Ovary (tissue), 9 donors: Measurements from ENCODE around the gene PACS2. TPM values are rescaled to one million over a fixed set of nuclear protein-coding genes. Genes with fewer than 3 reads are reported as not detected.

Experiments used
- DNase-seq, 5 donors: peaks; one replicate each; pipeline ENCODE4 v3.0.0-alpha.2; 2019 to 2020
- H3K27ac ChIP-seq, 2 donors: fragments of 200-600 bp; one replicate each; pipeline versions ENCODE4 v1.5.1 to v1.8.0; 2019 to 2022
- H3K27me3 ChIP-seq: fragments of 200-600 bp; one replicate; pipeline ENCODE4 v1.8.0; 2022
- H3K36me3 ChIP-seq: fragments of 200-600 bp; sonication (generic); one replicate; pipeline ENCODE4 v1.5.1; 2019
- H3K4me1 ChIP-seq: one replicate; pipeline ENCODE4 v1.8.1; 2013; ENCODE audit warnings: mild to moderate bottlenecking, moderate library complexity; ENCODE audit not compliant: insufficient read depth
- H3K4me3 ChIP-seq: fragments of 200-600 bp; sonication (generic); one replicate; pipeline ENCODE4 v1.5.1; 2017
- H3K9me3 ChIP-seq, 2 donors: fragments of 200-600 bp in 1 of 2; sonication (generic) in 1 of 2; one replicate each; pipeline versions ENCODE4 v1.5.1 to v1.8.1; 2013 to 2019; ENCODE audit warnings: mild to moderate bottlenecking in 1 of 2, moderate library complexity in 1 of 2
- CTCF ChIP-seq, 3 donors: fragments of 450-650 bp in 2 of 3; fragments of 200-600 bp in 1 of 3; IDR thresholded peaks; one replicate each; pipeline versions ENCODE4 v1.5.1 to v1.8.0; 2016 to 2022; ENCODE audit warnings: antibody characterized with exemption in 3 of 3, mild to moderate bottlenecking in 1 of 3
- EP300 ChIP-seq: sonication (generic); formaldehyde crosslinking; IDR thresholded peaks from one replicate; pipeline ENCODE4 v1.6.1; 2017; ENCODE audit warnings: antibody characterized with exemption
- POLR2A ChIP-seq: fragments of 450-650 bp; IDR thresholded peaks from one replicate; pipeline ENCODE4 v1.6.1; 2017; ENCODE audit warnings: antibody characterized with exemption, mild to moderate bottlenecking, moderate library complexity
- WGBS, 3 donors: extraction: QIAGEN DNeasy Blood & Tissue Kit in 1 of 3; methylation state at CpG; one replicate each; pipeline versions ENCODE4 v1.1.5 to v1.1.7; 2013 to 2017; 5-methylcytosine and 5-hydroxymethylcytosine counted together
- intact Hi-C, 4 donors: fragments of 100-400 bp; cut with DNase I; formaldehyde crosslinking; loops; one replicate each; pipeline versions ENCODE4 v1.11.0 to v1.15.1; 2022 to 2023
- polyA plus RNA-seq, 2 donors: library from polyadenylated mRNA; stranded (reverse); fragments of 200-250 nt in 1 of 2; fragments of 350-450 nt in 1 of 2; fragmentation: Illumina TruSeq in 1 of 2; extraction: RNeasy Lipid Tissue Mini Kit (QIAGEN cat#74804) in 1 of 2; gene quantifications; one replicate each; pipeline ENCODE4 v1.2.3, GENCODE V29; 2013 to 2014
- total RNA-seq, 7 donors: library from RNA; depleted of rRNA in 2 of 7; stranded (reverse); fragments of >200 nt in 2 of 7; fragmentation: NEBNext Ultra II Directional in 3 of 7; extraction: Animal tissue kit (Norgen Biotek cat#: 25700) in 3 of 7; gene quantifications; one replicate each; pipeline versions ENCODE4 v1.1.0 to v1.2.4, GENCODE V29; 2016 to 2023
- donor health status: DM: no; HTN: no; CAD: no; lungs with moderate emphysema.
- donor health status: DM: no; HTN: no; CAD: no.
- donor health status: Bipolar disorder and iron deficiency.
- donor health status: DM: yes; HTN: yes; CAD: no.
- donor health status: DM: no; HTN: no; CAD: no.
- donor health status: DM: yes; HTN: yes; CAD: no.

PACS2 gene
- total and polyA plus RNA-seq, 9 donors = 21.2 to 91.9 (median 60.6) TPM

GRCh38 chr14:105351410-105351809 is 36.9 kb downstream of the PACS2 start:
- no peak overlapping the region for H3K27ac ChIP-seq
- no peak overlapping the region for H3K4me3 ChIP-seq
- TF ChIP-seq EP300 (no peak), CTCF (IDR thresholded peaks at IDR 0.05) (no peak), POLR2A (no peak)
- 78 to 87% (median 84%) methylated on average over 3 of the region's 3 CpGs for WGBS, 3 donors
- DNase-seq = no peak
- no peaks in the 10 kb centered on the region for H3K9me3 ChIP-seq
- intact Hi-C loops = loop anchor here in 3 of 4 donors (5.0 kb wide), 1 partner anchor 149 kb away; no protein-coding TSS in a partner anchor
- no peaks in the 10 kb centered on the region for H3K4me1 ChIP-seq
- no peaks in the 10 kb centered on the region for H3K36me3 ChIP-seq
- no peaks in the 10 kb centered on the region for H3K27me3 ChIP-seq

GRCh38 chr14:105351920-105352851 is 37.6 kb downstream of the PACS2 start:
- no peaks in the 10 kb centered on the region for H3K9me3 ChIP-seq
- H3K36me3 ChIP-seq = no peaks in the 10 kb centered on the region
- DNase-seq = peak; percentile 66 to 86 (median 81)
- H3K27ac ChIP-seq = no peak overlapping the region
- intact Hi-C loops = loop anchor here in 3 of 4 donors (2.0 to 5.0 kb wide), 2 partner anchors 51 to 150 kb away; partner anchors contain the start of gene BRF1 (in 1 of the 3)
- H3K4me1 ChIP-seq = no peaks in the 10 kb centered on the region
- no peak overlapping the region for H3K4me3 ChIP-seq
- TF ChIP-seq CTCF (IDR thresholded peaks at IDR 0.05) (peak; percentile 51 to 67 (median 58)), EP300 (no peak), POLR2A (no peak)
- no peaks in the 10 kb centered on the region for H3K27me3 ChIP-seq
- WGBS, 3 donors = 66 to 71% (median 67%) methylated on average over 25 to 26 of the region's 26 CpGs

- no peaks in the 10 kb centered on the region for H3K4me1 ChIP-seq
- no peak overlapping the region for H3K27ac ChIP-seq
- intact Hi-C loops = loop anchor here in 3 of 4 donors (2.0 to 5.0 kb wide), 2 partner anchors 52 to 151 kb away; partner anchors contain the start of gene BRF1 (in 1 of the 3)
- no peak for TF ChIP-seq EP300
- no peak for TF ChIP-seq POLR2A
- TF ChIP-seq CTCF (IDR thresholded peaks at IDR 0.05) = no peak
- 88 to 94% (median 89%) methylated on average over 1 to 10 of the region's 10 CpGs for WGBS, 3 donors
- no peaks in the 10 kb centered on the region for H3K27me3 ChIP-seq
- DNase-seq = no peak
- no peaks in the 10 kb centered on the region for H3K9me3 ChIP-seq
- H3K4me3 ChIP-seq = no peak overlapping the region
- no peaks in the 10 kb centered on the region for H3K36me3 ChIP-seq
Measured at GRCh38 chr14:105353136-105353535, 38.6 kb downstream of the PACS2 start.

- no peak for TF ChIP-seq CTCF (IDR thresholded peaks at IDR 0.05)
- no peak for TF ChIP-seq POLR2A
- TF ChIP-seq EP300 = no peak
Measured at GRCh38 chr14:105354541-105354940, 40.0 kb downstream of the PACS2 start.

More at GRCh38 chr14:105354541-105354940, 40.0 kb downstream of the PACS2 start:
- DNase-seq = peak in 1 of 5 donors; percentile 15
- Histone ChIP-seq H3K27me3 (no peaks in the 10 kb centered on the region), H3K9me3 (no peaks in the 10 kb centered on the region), H3K4me3 (no peak overlapping the region), H3K4me1 (no peaks in the 10 kb centered on the region), H3K36me3 (no peaks in the 10 kb centered on the region), H3K27ac (no peak overlapping the region)
- 94 to 95% (median 94%) methylated on average over 20 of the region's 20 CpGs for WGBS, 3 donors
- intact Hi-C loops = loop anchor here (2.0 to 5.0 kb wide), 2 partner anchors 152 to 154 kb away; no protein-coding TSS in a partner anchor
